HG02973 (cell line): Measurements from ENCODE around the gene ZNF730.
"Not testable (repeated sequence)": the region's sequence is repeated elsewhere in the genome, so short reads cannot be mapped to it uniquely, and the experiment has no call there.

Source experiments
- ATAC-seq: cut with Tn5 transposase; IDR thresholded peaks from one replicate; pipeline ENCODE4 v1.9.1; 2021; ENCODE audit warnings: moderate library complexity; ENCODE audit not compliant: unreplicated experiment

The ZNF730 gene

DNA sequence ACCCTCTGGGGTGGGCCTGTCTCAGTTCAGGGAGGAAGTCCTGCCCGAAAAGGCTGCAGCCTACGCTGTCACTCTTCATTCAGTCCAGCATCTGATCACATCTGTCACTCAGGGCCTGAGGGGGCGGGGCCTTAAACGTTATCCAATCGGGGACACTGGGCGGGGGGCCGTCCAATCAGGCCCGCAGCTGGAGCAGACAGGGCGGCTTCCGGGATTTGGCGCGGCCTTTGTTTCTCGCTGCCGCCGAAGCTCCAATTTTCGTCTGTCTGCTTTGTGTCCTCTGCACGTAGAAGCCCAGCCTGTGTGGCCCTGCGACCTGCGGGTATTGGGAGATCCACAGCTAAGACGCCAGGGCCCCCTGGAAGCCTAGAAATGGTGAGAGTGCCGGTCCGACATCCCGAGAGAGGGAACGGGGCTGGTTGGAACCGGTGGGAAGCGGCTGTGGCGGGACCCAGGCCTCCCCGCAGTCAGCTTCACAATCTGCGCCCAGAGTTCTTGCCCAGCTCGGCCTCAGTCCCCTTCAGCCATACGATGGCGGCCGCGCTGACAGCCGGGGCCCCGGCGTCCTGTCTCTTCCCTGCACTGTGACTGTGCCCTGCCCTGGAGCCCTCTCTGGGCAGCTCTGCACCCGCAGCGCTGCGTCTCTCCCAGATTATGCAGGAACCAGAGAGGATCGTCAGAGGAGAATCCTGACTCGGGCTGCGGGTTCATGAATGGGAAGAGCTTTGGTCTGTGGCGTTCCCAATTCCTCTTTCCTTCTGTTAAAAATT, at the start of gene ZNF730:
Gene ZNF730, plus strand, starts transcription at position 224 of the 770 bp plus-strand sequence. Its CDS starts 149 bp downstream, at position 373.
- ATAC-seq, result peak; percentile 73

DNA sequence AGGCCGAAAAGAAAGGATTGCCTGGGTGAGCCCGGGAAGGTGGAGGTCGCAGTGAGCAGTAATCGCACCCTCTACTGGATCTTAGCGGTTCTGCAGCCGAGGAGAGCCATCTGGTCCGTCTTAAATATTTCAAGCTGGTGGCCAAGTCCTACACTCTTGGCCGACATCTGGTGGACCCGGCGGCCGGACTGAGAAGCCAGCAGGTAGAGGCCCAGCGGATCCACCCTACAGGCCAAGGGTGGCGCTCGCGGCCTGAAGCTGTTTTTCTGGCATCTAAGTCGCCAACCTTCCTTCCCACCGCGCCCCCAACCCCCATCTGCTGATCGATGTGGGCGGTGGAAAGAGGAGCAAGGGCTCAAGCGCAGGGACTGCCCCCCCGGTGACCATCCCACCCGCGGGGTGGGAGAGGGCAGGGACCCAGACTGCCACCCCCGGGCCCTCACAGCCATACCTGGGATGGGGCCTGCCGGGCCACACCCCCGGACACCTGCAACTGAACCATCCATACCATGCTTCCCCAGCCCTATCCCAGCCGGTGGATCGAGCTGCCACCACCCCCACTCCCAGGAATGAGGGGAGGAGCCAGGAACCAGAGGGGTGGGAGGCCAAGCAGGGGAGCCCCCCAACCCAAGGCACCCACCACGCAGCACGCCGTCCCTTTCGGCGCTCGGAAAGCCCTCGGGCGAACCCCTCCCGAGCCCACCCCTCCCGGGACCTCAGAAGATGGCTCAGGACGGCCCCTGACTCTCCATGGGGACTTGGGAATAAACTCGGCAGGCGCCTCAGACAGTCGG, 46.3 kb upstream of the ZNF730 start:
- no peak for ATAC-seq

DNA sequence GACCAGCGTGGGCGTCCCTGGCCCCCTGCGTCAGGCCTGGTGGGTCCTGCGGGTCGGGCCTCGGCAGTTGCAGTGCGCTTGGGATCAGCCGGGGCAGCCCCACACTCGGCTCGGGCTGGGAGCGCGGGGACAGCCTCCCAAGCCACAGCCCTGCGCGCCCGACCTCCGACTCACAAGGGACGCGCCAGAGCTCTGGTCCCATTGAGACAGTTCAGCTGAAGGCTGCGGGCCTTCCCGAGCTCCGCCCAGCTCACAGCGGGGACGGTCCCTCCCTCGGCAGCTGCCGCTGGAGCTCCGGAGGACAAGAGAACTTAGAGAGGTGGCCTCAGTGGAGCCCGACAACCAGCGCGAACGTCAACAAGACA, 45.7 kb upstream of the ZNF730 start:
- ATAC-seq, result no peak

DNA sequence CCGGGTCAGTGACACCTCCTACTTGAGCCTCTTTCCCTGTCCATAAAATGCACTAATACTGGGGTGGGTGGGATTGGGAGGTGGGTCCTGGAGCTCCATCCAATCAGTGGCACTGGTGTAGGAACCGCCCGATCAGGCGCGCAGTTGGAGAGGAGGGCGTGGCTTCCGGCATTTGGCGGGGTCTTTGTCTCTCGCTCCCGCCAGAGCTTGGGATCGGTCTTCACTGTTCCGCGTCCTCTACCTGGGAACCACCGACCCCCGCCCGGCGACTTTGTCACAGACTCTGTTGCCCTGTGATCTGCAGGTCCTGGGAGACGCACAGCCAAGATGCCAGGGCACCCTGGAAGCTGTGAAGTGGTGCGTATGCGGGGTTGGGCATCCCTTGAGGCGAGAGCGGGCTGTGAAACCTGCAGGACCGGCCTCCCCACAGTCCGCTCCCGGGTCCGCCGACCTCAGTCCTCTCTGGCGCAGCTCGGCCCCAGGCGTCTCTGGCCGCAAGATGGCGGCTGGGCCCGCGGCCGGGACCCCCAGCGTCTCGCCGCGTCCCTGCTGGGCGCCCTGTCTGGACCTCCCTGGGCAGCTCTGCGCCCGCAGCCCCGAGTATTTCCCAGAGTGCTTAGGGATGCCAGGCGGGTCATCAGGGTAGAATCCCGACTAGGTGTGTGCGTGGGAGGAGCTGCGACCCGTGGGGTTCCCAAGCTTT, 41.6 kb upstream of the ZNF730 start:
- no peak for ATAC-seq

DNA sequence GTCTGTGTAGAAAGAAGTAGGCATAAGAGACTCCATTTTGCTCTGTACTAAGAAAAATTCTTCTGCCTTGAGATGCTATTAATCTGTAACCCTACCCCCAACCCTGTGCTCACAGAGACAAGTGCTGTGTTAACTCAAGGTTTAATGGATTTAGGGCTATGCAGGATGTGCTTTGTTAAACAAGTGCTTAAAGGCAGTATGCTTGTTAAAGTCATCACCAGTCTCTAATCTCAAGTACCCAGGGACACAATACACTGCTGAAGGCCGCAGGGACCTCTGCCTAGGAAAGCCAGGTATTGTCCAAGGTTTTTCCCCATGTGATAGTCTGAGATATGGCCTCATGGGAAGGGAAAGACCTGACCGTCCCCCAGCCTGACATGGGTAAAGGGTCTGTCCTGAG, 39.0 kb upstream of the ZNF730 start:
- not testable (repeated sequence) for ATAC-seq

DNA sequence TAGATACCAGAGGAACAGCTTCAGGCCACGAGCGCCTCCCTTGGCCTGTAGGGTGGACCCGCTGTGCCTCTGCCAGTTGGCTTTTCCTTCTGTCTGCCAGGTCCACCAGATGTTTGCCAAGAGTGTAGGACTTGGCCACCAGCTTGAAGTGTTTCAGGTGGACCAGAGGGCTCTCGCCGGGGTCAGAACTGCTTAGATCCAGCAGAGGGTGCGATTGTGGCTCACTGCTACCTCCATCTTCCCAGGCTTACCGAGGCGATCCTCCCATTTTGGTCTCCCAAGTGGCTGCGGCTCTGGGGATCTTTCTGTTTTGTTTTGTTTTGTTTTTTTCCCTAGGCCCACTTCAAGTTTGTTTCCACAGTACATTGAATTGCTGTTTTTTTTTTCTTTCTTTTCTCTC, 23.0 kb upstream of the ZNF730 start:
- no peak for ATAC-seq

DNA sequence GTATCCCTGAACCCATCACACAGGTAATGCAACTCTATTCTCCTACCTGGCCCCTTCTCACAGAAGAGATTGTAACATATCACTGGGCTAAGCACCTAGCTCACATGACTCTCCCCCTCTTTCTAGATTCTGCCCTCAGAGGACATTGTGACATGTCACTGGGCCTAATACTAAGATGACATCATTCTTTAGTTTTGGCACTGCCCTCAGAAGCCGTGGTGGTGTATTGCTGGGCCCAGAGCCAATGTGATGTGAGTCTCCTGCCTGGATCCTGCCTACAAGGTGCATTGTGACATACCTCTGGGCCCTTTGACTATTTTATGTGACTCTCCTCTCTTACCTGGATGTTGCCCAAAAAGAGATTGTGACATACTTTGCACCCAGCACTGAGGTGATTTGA, 21.4 kb upstream of the ZNF730 start:
- ATAC-seq, result no peak

DNA sequence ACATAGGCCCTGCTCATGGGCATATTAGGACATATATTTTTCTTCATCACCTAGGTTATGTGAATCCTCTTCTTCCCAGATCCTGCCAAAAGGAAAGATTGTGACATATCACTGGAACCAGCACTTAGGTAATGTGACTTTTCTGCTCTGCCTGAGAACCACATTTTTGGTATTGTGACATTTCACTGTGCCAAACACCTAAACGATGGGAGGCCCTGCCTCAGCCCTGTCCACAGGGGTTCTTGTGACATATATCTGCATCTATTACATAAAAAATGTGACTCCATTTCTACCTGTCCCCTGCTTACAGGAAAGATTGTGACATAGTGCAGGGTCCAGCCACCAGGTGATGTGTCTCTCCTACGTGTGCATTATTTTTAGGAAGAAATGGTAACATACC, 18.5 kb upstream of the ZNF730 start:
- no peak for ATAC-seq

DNA sequence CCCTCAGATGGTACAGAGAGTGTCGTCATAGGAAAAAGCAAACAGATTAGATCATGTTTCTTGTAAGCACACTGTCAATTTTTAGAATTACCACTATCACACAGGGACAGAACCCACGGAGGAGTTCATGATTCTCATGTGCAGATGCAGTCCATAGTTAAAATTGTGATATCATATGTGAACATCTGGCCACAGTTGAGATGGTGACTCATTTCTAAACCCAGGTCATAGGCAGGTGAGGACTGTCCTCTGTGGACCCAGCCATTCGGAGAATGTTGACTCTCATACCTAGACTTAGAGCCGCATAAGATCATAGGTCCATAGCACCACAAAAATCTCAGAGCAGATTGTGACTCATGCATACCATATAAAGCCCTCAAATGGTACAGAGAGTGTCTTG, 17.8 kb upstream of the ZNF730 start:
- ATAC-seq, result no peak

DNA sequence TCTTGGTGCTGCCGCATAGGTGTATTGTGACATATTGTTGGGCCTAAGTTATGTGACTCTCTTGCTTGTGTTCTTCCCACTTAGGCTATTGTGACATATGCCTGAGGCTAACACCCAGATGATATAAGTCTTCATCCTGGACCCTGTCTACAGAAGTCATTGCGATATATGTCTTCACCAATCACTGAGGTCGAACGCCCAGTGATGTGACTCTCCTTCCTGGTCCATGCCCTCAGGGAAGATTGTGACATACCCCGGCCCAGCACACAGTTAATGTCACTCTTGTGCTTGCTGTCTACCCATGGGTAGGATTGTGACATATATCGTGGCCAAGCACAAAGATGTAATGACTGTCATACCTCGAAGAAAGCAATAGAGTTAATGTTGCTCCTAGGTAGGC, 16.9 kb upstream of the ZNF730 start:
- ATAC-seq, result no peak

DNA sequence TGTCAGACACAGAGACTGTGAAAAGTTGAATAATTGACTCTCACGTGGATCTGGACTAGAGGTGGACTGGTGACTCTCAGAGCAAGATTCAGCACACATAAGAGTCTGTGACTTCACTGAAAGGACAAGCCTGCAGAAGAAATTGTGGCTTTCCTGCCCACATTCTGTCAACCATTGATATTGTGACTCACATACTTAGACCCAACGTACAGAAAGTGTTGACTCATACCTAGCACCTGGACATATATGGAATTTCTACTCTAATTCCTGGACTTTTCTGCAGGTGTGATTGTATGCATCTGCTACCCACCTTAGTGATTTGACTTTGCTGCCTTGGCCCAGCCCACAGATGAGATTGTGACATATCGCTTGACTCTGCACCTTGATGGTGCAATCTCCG, 15.6 kb upstream of the ZNF730 start:
- ATAC-seq, result no peak

DNA sequence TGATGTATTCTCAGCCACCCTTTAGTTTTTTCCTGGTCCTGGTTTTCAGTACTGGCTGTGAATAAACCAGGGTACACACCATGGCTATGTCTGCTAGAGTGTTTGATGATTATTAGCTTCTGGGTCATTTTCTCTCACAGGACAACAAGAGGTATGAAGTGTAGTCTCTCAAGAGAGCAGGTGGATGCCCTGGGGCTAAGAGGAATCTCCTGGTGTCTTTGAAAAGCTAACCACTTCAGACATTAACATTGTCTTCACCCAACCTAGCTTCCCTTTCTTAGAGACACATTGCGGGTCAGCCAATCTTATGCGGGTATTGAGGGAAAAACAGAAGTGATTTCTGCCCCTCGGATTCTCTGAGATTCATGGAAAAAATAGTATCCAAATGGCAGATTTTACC, 1.6 kb downstream of the ZNF730 start:
- no peak for ATAC-seq

DNA sequence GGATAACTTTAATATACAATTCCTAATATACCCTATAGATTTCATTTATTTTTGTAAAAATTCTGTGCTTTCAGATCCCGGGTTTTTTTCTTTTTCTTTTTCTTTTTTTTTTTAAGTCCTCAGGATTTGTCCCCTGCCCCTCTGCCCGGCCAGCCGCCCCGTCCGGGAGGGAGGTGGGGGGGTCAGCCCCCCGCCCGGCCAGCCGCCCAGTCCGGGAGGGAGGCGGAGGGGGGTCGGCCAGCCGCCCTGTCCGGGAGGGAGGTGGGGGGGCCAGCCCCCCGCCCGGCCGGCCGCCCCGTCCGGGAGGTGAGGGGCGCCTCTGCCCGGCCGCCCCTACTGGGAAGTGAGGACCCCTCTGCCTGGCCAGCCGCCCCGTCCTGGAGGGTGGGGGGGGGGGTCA, 17.4 kb downstream of the ZNF730 start:
- not testable (repeated sequence) for ATAC-seq

DNA sequence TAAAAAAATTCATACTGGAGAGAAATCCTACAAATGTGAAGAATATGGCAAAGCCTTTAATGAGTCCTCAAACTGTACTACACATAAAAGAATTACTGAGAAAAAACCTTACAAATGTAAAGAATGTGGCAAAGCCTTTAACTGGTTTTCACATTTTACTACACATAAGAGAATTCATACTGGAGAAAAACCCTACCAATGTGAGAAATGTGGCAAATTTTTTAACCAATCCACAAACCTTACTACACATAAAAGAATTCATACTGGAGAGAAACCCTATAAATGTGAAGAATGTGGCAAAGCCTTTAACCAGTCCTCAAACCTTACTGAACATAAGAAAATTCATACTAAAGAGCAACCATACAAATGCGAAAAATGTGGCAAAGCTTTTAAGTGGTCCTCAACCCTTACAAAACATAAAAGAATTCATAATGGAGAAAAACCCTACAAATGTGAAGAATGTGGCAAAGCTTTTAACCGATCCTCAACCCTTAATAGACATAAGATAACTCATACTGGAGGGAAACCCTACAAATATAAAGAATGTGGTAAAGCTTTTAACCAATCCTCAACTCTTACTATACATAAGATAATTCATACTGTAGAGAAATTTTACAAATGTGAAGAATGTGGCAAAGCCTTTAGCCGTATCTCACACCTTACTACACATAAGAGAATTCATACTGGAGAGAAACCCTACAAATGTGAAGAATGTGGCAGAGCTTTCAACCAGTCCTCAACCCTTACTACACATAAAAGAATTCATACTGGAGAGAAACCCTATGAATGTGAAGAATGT, 29.0 kb downstream of the ZNF730 start:
- ATAC-seq, result no peak

DNA sequence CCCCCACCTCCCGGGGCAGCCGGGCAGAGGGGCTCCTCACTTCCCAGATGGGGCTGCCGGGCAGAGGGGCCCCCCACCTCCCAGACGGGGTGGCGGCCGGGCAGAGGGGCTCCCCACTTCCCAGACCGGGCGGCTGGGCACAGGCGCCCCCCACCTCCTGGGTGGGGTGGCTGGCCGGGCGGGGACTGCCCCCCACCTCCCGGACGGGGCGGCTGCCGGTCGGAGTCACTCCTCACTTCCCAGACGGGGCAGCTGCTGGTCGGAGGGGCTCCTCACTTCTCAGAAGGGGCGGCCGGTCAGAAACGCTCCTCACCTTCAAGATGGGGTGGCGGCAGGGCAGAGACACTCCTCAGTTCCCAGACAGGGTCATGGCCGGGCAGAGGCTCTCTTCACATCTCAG, 43.9 kb downstream of the ZNF730 start:
- no peak for ATAC-seq

DNA sequence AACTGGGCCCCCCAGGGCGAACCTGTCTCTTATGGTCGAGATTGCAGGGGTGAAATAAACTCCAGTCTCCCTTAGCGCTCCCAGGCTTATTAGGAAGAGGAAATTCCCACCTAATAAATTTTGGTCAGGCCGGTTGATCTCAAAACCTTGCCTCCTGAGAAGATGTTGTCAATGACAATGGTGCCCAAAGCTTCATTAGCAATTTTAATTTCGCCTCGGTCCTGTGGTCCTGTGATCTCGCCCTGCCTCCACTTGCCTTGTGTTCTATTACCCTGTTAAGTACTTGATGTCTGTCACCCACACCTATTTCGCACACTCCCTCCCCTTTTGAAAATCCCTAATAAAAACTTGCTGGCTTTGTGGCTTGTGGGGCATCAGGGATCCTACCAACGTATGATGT, 51.5 kb downstream of the ZNF730 start:
- not testable (repeated sequence) for ATAC-seq

DNA sequence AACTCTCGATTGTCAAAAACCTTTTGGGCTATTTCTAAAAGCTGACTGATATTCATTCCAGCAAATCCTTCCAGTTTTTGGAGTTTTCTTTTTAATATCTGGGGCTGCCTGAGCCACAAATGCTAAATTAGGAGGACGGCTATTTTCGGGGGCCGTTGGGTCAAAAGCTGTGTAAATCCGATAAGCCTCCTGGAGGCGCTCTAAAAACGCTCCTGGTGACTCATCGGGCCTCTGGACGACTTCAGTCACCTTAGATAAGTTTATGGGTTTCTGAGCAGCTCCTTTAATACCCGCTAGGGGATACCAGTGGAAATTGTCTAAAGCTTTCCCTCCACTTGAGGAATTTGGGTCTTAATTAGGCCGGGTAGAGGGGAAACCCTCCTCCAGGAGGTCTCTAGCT, 66.4 kb downstream of the ZNF730 start:
- no peak for ATAC-seq

DNA sequence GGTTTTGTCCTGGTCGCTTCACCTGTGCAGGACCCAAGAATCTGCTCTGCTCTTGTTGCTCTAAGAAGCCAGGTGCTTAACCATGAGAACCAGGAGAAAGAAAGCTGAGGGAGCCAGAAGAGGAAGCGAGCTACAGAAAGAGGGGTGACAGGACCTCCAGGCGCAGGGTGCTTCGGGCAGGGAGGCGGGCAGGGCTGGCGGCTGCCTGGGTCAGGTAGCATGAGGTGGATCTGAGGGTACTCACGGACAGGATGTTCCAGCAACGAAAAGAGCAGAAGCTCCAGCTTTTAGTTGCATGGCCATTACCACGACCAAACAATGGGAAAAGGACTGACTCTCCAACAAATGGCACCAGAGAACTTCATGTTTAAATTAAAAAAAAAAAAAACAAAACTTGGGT, 73.5 kb downstream of the ZNF730 start:
- no peak for ATAC-seq
